Stimulated activated CD4-positive, alpha-beta T cell treated with anti-CD3 and anti-CD28 coated beads, TNF-alpha, amount 100 ng/mL, for 1 hour (primary cell): ENCODE measurements around the gene KRT7.

Experiments used
- DNase-seq, 3 donors: peaks; one replicate each; pipeline ENCODE4 v3.0.0-alpha.2; 2020; ENCODE audit warnings: low read depth in 3 of 3, low spot score in 1 of 3

Gene KRT7

GRCh38 chr12:52296572-52297215 lies 63.7 kb downstream of the KRT7 start:
- DNase-seq = no peak
